GM20000 (cell line): ENCODE results near the gene MPV17.

ENCODE experiments used
- DNase-seq: peaks from one replicate; pipeline ENCODE4 v3.0.0; 2012; ENCODE audit warnings: low spot score
- TF ChIP-seq, protein P1 (sequence below): IDR thresholded peaks from 2 replicates; pipeline ENCODE4 v1.5.1; 2012; ENCODE audit warnings: mild to moderate bottlenecking, control low read depth; ENCODE audit errors: extremely low read depth, missing control alignments

MPV17 gene

DNA sequence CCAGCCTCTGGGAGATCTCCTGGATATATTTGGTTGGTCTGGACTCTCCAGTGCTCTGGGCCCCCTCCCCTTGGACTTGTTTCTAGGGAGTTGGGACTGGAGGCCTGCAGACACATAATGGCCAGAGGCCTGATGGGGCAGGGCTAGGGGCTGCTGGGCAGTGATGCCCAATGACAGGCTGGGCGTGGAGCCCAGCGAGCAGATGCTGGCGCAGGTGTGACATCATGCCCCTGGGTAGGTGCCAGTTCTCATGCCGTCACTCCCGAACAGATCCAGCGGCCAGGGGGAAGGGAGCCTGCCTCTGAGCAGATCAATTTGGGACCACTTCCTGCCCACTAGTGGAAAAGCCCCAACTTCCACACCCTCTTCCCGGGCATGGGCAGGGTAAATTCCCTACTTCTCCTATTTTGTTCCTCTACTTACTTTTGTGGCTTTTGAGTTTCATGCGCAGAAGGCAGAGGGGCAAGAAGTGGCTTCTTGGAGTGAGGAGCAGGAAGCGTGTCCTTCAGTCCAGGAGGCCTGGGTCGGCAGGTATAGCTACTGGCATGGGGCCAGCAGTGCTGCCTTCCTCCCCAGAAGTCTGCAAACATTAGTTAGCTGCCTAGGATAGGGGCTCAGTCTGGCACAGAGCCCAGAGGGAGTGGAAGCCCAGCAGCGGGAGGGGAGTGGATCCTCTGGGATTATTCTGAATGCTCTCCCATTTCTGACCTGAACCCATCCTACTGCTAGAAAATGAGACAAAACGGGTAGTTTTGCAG is 6.1 kb downstream of the MPV17 start:
- TF ChIP-seq, protein P1, sequence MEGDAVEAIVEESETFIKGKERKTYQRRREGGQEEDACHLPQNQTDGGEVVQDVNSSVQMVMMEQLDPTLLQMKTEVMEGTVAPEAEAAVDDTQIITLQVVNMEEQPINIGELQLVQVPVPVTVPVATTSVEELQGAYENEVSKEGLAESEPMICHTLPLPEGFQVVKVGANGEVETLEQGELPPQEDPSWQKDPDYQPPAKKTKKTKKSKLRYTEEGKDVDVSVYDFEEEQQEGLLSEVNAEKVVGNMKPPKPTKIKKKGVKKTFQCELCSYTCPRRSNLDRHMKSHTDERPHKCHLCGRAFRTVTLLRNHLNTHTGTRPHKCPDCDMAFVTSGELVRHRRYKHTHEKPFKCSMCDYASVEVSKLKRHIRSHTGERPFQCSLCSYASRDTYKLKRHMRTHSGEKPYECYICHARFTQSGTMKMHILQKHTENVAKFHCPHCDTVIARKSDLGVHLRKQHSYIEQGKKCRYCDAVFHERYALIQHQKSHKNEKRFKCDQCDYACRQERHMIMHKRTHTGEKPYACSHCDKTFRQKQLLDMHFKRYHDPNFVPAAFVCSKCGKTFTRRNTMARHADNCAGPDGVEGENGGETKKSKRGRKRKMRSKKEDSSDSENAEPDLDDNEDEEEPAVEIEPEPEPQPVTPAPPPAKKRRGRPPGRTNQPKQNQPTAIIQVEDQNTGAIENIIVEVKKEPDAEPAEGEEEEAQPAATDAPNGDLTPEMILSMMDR, result no peak
- no peak for DNase-seq

DNA sequence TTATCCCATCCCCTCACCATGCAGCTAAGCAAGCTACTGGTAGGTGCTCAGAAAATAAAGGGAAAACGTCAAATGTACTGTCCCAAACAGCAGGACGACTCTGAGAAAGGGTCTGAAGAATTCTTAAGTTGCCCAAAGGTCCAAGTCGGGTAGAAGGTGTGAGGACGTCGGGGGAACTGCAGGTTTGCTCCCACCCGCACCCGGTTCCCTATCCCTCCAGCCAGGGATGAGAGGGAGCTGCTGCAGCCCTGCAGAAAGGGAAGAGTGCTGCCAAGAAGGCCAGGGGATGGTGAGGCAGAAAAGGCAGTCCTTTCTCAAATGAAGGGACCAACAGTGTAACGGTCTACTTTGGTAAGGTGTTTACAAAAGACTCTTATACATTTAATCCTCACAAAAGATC is 7.8 kb downstream of the MPV17 start:
- TF ChIP-seq, protein P1, result no peak
- DNase-seq, result no peak

DNA sequence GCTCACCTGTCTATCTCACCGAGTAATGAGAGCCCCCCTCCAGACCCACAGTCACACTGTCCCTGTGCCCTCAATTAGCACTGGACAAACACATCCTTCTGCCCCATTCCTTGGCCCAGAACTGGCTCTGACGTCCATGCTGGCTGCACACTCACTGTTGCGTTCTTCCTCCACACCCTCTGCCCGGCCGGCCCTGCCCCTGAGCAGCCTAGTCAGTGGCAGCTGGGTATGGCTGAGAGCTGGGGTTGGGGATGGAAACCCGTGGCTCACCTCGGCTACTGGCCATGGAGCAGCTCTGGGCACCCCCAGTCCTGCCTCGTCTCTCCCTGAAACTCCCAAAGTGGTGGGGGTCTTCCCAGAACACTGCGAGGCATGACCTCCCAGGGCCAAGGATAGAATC is 8.2 kb downstream of the MPV17 start:
- no peak for DNase-seq
- TF ChIP-seq, protein P1, result no peak

DNA sequence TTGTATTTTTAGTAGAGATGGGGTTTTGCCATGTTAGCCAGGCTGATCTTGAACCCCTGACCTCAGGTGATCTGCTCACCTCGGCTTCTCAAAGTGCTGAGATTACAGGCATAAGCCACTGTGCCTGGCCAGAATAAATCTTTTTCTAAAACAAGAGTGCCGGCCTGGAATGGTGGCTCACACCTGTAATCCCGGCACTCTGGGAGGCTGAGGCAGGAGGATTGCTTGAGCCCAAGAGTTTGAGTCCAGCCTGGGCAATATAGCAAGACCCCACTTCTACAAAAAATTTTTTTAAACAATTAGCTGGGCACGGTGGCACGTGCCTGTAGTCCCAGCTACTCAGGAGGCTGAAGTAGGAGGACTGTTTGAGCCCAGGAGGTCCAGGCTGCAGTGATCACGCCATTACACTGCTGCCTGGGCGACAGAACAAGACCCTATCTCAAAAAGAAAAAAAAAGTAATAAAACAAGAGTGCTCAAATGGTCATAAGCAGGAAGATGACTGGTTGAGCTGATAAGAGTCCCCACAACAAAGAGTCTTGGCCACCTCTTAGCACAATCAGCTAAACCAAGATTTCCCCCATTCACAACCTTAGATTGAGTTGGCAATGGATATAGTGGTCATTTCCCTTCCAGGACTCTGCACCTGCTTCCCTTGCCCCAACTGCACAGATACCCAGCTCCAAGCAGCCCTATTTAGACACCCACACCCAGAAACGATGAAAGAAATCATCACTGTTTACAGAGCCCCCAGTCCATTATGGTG is 8.8 kb downstream of the MPV17 start:
- TF ChIP-seq, protein P1, result no peak
- DNase-seq, result no peak

DNA sequence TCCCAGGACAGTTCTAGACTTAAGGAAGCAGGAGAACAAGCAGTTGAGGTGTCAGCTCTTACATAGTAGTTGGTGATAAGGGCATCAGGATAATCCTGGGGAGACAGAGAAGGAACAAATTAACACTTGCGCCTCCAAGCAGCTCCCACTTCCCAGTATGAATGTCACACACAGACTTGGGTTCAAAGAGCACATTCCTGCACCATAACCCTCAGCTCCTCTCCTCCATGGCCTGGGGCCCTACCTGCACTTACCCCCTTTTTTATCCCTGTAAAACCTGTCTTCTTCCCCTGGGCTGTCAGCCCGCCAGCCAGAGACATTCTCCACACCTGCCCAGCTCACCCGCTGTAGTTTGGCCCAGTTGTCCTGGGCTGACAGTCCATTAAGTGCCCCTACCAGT is 10.7 kb downstream of the MPV17 start:
- no peak for DNase-seq
- TF ChIP-seq, protein P1, result no peak

DNA sequence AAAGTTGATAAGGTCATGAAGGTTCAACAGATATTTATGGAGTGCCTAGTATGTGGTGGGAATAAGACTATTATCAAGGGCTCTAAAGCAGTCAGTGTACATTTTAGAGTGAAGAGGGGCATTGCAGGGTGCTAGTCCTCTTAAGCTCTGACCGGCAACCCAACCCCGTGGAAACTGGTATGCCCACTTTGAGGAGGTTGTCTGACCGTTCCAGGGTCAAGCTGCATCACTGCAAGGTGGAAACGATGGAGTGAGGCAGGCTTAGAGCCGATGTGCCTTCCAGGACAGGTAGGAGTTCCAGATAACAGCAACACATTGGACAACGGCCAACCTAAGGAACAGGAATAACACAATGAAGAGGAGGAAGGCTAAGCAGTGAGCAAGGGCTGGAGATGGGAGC is 13.2 kb downstream of the MPV17 start:
- TF ChIP-seq, protein P1, result no peak
- DNase-seq, result no peak

DNA sequence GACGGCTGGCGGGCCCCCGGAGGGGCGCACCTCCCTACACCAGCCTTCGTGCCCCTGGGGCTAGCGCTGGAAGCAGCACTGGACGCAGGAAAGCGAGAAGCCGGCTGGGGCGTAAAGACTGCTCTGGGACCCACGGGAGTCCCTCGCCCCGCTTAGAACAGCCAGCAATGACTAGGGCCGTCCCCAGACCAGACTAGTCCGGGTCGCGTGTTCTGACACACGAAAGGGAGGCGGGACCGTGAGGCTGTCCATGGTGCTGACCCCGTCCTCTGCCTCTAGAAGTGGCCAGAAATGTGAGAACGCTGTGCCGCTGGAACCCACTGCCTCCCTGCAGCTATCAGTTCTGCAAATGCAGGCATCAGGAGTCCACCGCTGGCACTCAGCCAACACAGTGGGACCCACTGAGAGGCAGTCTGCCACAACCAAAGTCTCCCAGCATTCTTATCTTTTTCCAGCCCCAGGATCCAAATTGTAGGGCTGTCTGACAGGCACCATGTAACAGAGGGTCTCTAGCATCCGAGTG is 14.5 kb downstream of the MPV17 start, which contains the start of gene UCN:
Gene UCN (minus strand): TSS at position 87 of the 523 bp plus-strand sequence. CDS start 550 bp downstream, outside the sequence.
- DNase-seq, result no peak
- TF ChIP-seq, protein P1, result no peak
